T follicular helper cell (primary cell): ENCODE data around the gene ZNF516.

ENCODE experiments used
- DNase-seq: peaks from one replicate; pipeline ENCODE4 v3.0.0-alpha.2; 2020; ENCODE audit warnings: low read depth

ZNF516 gene

DNA sequence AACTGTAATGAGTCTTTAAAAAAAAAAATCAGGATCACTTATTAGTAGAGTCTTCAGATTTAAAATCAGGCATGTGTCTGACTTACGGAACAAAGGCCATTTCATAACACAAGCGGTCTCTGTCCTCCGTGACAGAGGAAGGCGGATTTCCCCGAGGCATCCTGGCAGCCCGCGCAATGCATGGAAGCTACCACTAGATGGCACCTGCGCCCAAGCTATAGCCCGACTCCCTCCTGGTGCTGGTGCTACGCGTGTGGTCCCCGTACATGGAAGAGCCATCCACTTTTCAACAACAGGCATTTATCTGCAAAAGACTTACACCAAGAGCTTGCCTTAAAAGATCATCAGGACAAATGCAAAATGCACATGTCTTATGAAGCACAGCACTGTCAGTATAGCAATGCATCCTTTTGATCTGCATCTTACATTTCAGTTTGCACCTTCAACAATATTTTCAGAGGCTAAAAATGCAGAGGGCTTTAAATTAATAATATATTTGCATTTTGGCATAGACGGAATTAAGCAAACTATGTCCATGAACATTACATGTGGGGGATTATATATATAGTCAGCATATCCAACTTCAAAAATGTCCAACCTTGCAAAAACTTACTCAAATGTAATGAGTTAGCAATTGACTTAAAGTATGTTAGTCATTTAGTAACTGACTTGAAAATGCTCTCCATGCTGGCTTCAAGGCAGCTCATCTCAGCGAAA is 96.0 kb downstream of the ZNF516 start:
- DNase-seq: peak; percentile 45

DNA sequence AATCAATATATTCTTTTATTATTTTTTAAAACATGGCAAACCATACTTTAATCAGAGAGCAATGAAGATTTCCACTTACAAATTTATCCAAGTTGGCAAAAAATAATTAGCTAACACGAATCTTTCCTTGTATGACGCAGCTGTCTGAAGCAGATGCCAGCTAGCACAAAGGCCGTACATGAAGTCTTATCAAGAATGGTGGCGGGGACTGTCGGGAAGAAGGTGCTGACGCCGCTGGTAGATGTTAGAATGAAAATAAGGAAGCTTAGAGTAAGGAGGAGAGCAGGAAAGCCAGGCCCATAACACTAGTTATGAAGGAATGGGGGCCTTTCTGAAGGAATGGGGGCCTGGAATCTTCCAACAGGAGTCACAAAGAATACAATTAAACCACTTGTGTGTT is 96.7 kb downstream of the ZNF516 start:
- DNase-seq: no peak

- DNase-seq: no peak
These were observed 97.4 kb downstream of the ZNF516 start for GRCh38 chr18:76397631-76398030.

DNA sequence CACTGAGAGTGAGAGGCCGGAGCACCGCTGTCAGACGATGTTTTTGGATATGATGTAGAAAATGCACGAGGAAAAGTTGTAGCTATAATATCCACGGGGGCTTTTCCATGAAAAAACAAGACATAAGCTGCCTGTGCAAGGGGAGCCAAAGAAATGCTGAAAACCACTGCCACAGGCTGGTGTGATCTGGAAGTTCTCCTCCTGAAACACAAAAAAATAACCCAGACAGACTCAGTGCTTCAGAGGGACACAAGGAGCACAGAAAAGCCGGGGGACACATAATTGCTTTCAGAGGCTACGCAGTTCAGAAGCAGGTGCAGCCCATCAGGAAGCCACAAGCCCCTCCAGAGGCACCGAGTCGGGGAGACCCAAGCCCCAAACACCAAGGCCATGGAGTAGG is 98.2 kb downstream of the ZNF516 start:
- no peak for DNase-seq

DNA sequence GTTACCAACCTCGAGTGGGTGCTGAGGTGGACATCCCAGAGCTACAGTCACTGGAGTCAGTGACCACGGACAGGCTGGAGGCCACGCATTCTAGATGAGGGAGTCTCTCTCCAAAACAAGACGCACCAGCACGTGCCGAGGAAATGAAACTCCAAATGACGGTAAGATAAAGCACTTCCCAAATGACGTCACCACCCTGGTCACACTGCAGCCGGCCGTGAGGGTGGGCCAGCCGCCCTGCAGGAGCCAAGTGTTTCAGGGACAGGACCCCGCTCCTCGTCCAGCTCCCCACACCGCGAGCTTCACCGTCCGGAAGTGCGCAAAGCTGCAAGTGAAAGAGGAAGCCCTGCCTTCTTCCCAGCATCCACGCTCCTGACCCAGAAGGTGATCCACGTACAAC is 99.4 kb downstream of the ZNF516 start:
- no peak for DNase-seq

GRCh38 chr18:76394780-76395476 is 100.1 kb downstream of the ZNF516 start:
- DNase-seq: no peak

- no peak for DNase-seq
These were observed 102.7 kb downstream of the ZNF516 start for GRCh38 chr18:76392349-76392748.

DNA sequence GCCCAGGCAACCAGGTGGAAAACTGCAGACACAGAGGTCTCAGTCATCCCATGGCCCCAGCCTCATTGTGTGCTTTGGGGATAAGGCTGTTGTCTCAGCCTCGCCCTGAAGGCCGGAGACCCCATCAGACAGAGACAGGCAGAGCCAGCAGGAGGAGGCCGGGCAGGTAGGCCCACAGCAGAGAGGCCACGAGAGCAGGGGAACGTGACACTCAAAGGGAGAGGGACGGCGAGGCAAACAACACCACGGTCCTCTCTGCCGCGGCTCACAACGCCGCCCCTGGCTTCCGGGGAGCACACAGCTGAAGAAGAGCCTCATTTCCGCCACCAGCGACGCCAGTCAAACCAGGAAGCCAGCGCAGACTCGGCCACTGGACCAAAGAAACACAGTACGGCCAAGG is 103.3 kb downstream of the ZNF516 start:
- no peak for DNase-seq

DNA sequence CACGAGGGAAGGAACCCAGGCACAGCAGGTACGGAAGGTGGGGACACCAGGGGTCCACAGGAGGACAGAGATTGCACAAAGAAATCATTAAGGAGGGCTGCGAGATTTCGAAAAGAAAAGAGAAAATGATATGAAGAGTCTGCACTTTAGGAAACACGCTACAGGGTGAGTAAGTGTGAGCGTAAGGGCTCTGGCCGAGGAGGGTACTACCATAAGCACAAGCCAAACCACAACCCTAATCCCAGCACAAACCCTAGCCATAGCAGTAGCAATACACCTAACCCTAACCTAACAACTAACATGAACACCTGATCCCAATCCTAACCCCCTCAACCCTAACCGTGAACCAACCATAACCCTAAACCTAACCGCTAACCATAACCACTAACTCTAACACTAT is 104.0 kb downstream of the ZNF516 start:
- no peak for DNase-seq

- DNase-seq: no peak
These were observed 104.5 kb downstream of the ZNF516 start for GRCh38 chr18:76390452-76391035.

DNA sequence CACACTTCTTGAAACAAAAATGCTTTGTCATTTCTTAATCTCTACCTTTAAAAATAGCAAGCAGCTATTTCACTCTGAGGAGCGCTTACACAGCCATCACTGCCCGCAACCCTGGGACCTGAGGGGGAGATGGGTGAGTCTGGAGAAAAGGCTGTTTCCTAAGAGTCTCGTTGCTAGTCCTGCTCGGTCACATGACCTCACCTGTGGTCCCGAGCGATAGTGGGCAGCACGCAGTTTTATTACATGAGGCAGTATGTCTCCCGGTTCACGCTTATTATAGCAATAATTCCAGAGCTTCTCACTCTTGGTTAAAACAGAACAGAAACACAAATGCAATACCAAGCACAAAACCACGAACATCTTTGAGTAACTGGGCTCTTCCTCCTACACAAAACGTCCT is 105.3 kb downstream of the ZNF516 start:
- DNase-seq: no peak

GRCh38 chr18:76388891-76389423 is 106.1 kb downstream of the ZNF516 start:
- DNase-seq: no peak

- DNase-seq: no peak
These were observed 106.8 kb downstream of the ZNF516 start for GRCh38 chr18:76388261-76388660.

DNA sequence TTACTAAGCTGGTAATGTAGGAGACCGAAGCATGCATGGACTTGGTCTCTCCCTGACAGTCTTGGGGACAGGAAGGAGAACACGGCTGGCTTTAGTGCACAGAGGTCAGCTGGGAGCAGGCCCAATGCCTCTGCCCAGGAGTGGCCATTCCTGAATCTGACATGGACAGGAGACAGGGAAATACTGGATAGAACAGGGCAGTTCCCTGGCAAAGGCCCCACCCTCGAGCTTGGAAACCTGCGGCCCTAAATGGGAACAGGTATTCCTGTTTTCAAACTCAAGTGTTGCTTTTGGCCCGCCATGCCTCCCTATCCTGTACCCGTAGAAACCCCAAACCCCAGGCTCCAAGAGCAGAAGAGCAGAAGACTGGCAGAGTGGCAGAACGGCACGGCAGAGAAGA is 107.4 kb downstream of the ZNF516 start:
- DNase-seq: no peak

GRCh38 chr18:76386886-76387285 is 108.2 kb downstream of the ZNF516 start:
- no peak for DNase-seq

DNA sequence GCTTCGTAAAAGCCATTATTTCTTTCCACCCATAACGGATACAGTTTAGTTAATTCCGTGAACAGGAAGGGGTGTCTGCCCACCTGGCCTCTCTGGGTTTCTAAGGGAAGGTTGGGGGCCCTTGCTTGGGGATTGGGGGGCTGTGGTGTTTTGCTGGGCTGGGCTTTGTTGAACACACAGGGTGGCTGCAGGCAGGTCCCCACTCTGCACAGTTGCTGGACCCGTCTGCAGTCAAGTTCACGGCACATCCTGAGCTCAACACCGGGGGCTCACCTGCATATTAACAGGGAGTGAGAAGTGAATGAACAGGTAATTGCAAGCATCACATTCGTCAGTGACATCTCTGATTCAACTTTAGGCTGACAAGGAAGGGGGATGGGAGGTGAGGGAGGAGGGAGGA is 109.0 kb downstream of the ZNF516 start:
- no peak for DNase-seq

GRCh38 chr18:76385681-76385975 is 109.4 kb downstream of the ZNF516 start:
- DNase-seq: no peak

DNA sequence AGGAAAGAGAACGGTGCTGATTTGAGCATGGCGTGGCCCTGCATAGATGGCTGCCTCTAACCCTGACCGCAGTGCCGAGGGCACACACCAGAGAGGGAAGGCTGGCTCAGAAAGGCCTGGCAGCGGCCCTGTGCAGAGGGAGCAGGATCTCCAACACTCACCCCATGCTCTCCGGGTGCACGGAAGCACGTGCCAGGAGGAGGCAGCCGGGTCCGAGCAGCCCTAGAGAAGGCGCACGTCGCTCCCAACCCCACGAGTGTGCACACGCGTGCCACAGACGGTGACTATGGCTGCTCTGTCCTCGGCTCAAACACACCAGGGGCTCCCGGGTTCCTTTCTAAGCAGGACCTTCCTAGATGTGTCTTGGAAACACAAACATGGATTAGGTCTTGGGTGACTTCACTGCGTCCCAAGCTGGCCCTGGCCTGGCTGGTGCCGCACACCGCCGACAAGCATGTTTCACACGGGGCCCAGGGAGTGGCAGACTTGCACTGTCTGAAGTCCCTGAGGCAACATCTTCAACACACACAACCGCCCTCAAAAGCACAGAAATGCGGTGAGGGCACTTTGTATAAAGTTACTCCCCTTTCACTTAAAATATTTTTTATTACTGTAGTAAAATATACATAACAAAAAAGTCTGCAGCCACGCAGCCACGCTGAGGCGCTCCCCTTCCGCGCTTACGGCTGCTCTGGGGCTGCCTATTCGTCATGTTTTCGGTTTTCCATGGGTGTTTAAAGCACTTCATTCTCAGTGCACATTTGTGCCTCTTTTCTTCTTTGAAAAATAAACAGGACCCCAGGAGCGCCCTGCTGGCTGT is 110.0 kb downstream of the ZNF516 start:
- DNase-seq: no peak

GRCh38 chr18:76384114-76384790 is 110.8 kb downstream of the ZNF516 start:
- no peak for DNase-seq

DNA sequence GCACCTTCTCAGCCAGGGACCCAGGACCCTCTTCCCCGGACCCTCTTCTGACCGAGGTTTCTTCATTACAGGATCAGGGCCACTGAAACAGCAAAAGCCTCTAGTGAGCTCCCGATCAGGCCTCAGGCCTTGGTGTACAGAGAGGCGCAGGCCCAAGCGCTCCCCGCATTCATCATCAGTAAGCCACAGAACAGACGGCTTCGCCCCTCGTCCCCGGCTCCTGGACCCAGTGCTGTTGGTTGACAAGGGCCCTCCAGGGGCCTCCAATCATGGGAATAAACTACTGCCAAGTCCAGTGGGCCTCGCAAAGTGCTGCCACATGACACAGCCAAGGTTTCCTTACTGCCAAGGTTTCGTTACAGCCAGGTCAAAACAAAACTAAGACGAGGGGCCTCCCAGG is 111.4 kb downstream of the ZNF516 start:
- no peak for DNase-seq

GRCh38 chr18:76382275-76382674 is 112.8 kb downstream of the ZNF516 start:
- no peak for DNase-seq
